ENCODE results near the gene ATG2A. TPM values are rescaled to one million over a fixed set of nuclear protein-coding genes. Genes with fewer than 3 reads are reported as not detected.

Gene ATG2A
- total and polyA plus RNA-seq, 5 experiments from 2014 or later: 3.4 to 41.4 (median 4.2) TPM

DNA sequence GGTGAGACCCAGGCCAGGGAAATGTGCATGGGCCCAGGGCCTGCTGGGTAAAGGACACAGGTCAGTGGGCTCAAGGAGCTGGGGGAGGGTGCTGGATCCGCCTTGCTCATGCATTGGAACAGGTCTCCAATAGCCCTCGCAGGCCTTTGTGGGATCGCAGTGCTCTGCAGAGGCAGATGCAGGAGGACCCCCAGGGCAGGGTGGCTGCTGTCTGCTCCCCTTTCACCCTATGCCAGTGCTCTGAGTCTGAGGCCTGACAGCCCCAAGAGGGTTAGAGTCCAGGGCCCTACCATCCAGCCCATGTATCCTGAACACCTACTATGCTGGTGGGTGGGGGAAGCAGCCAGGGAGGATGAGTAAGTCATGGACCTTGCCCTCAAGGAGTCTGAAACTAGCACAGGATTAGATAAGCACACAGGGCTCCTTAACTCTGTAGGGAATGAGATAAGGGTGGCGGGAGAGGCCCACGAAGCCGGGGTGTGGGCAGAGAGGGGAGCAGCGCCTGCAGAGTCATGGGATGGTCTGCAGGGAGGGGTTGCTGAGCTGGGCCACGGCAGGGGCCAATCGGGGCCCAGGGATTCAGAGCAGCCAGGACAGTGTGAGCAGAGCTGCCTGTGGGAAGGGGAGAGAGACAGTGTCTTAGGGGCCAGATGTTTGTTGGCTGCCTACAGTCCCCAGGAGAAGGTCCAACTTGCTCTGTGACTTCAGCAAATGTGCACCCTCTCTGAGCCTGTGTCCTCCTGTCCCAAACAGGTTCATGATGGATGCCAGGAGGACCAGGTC, 28.1 kb downstream of the ATG2A start:
- no peaks in the 10 kb centered on the region for H3K9me3 Mint-ChIP-seq
- peak overlapping the region in 1 of 10 donors; percentile 37 for H3K27ac Mint-ChIP-seq
- POLR2A ChIA-PET: interaction anchor here (0.5 to 45.7 kb wide), 6 partner anchors 9 to 1574 kb away, joined by 3 to 2449 read pairs (median 8); partner anchors contain the start of genes CDC42BPG and EHD1
- no peaks in the 10 kb centered on the region for H3K36me3 Mint-ChIP-seq
- peaks cover 24 to 33% (median 30%) of the 10 kb centered on the region in 4 donors for H3K4me1 Mint-ChIP-seq
- ATAC-seq: no peak
- peak overlapping the region in 1 of 10 donors; percentile 10 for H3K4me3 Mint-ChIP-seq
- no peaks in the 10 kb centered on the region for H3K27me3 Mint-ChIP-seq
- DNase-seq: no peak

DNA sequence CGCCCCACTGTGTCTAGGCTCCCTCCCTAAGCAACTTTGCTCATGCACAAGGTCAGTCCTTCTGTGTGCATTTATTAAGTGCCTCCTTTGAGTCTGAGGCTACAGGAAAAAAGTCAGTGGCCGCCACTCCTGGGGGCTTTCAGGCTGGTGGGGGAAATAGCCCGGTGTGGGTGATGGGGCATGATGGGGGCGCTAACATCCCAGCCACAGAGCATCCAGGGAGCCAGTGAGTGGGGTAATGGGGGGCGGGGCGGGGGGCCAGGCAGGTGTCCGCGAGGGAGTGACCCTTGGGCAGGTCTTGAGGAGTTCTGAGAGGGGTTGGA, 28.6 kb downstream of the ATG2A start:
- DNase-seq (no peak), ATAC-seq (no peak)
- peaks cover 24 to 34% (median 31%) of the 10 kb centered on the region in 4 donors for H3K4me1 Mint-ChIP-seq
- H3K4me3 Mint-ChIP-seq: peak overlapping the region in 9 of 10 donors; percentile 52 to 84 (median 81)
- no peaks in the 10 kb centered on the region for H3K27me3 Mint-ChIP-seq
- no peaks in the 10 kb centered on the region for H3K36me3 Mint-ChIP-seq
- peak overlapping the region in 8 of 10 donors; percentile 82 to 93 (median 88) for H3K27ac Mint-ChIP-seq
- H3K9me3 Mint-ChIP-seq: no peaks in the 10 kb centered on the region
- POLR2A ChIA-PET: interaction anchor here (0.5 to 45.7 kb wide), 7 partner anchors 11 to 1575 kb away, joined by 3 to 2449 read pairs (median 3); partner anchors contain the start of genes CDC42BPG and EHD1

DNA sequence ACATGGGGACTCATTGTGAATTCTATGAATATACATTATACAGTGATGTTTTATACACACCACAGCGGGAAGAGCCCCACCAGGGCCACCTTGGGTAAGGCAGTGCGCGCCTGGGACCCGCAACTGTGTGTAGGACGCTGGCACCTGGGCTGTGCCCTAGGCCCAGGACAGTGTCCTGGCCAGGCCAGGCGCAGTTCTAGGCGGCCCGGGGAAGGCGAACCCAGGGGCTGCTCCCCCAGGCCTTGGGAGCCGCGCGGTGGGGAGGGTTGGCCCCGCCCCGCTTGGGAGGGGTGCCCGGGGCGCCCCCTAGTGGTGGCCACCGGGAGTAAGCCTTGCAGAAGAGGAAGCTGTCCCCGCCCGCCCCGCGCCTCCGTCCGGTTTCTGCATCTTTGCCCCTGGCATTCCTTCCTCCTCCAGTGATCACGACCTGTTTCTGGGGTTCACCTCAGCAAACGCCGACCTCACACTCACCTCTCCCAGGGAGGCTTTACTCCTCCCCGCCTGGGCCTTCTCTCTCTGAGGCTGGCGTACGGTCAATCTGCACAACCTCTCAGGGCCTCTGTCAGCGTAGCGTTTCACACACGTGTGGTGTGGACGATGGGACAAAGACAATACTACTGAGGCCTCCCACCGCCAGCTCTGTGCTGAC, 29.1 kb downstream of the ATG2A start:
- peaks cover 24 to 38% (median 34%) of the 10 kb centered on the region in 4 donors for H3K4me1 Mint-ChIP-seq
- H3K4me3 Mint-ChIP-seq: peak overlapping the region; percentile 52 to 84 (median 78)
- H3K9me3 Mint-ChIP-seq: no peaks in the 10 kb centered on the region
- H3K27ac Mint-ChIP-seq: peak overlapping the region; percentile 82 to 93 (median 88)
- POLR2A ChIA-PET: interaction anchor here (0.5 to 45.7 kb wide), 9 partner anchors 11 to 1575 kb away, joined by 3 to 2449 read pairs (median 3); partner anchors contain the start of genes CDC42BPG and EHD1
- H3K36me3 Mint-ChIP-seq: no peaks in the 10 kb centered on the region
- ATAC-seq: peak; percentile 92 to 93
- no peaks in the 10 kb centered on the region for H3K27me3 Mint-ChIP-seq
- DNase-seq: peak; percentile 68 to 93 (median 86)

DNA sequence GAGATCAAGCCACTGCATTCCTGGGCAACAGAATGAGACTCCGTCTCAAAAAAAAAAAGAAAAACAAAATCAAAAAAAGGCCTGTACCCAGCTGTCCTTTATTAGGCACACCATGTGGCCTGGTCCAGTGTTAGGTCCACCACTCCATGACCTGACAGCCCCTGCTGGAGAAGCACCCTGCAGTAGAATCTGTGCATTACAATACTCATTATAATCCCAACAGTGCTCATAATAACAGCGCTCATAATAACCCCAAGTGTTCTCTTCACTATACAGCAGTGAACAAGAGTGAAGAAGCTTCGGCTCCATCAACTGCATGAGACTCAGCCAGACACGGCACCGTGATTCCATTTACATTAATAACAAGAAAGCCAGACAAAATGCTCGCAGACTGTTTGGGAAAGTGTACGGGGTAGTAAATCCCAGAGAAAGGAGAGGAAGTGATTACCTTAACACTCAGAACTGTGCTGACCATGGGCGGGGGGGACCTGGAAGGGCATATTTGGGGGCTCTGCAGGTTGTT, 29.7 kb downstream of the ATG2A start:
- Mint-ChIP-seq H3K9me3 (no peaks in the 10 kb centered on the region), H3K27me3 (no peaks in the 10 kb centered on the region), H3K4me3 (peak overlapping the region in 6 of 10 donors; percentile 6 to 62 (median 32)), H3K27ac (peak overlapping the region in 6 of 10 donors; percentile 30 to 86 (median 77)), H3K4me1 (peaks cover 24 to 34% (median 34%) of the 10 kb centered on the region in 4 donors), H3K36me3 (no peaks in the 10 kb centered on the region)
- ATAC-seq: no peak
- no peak for DNase-seq
- POLR2A ChIA-PET: interaction anchor here (0.5 to 45.7 kb wide), 8 partner anchors 10 to 529 kb away, joined by 3 to 2449 read pairs (median 4); partner anchors contain the start of genes CDC42BPG and EHD1

DNA sequence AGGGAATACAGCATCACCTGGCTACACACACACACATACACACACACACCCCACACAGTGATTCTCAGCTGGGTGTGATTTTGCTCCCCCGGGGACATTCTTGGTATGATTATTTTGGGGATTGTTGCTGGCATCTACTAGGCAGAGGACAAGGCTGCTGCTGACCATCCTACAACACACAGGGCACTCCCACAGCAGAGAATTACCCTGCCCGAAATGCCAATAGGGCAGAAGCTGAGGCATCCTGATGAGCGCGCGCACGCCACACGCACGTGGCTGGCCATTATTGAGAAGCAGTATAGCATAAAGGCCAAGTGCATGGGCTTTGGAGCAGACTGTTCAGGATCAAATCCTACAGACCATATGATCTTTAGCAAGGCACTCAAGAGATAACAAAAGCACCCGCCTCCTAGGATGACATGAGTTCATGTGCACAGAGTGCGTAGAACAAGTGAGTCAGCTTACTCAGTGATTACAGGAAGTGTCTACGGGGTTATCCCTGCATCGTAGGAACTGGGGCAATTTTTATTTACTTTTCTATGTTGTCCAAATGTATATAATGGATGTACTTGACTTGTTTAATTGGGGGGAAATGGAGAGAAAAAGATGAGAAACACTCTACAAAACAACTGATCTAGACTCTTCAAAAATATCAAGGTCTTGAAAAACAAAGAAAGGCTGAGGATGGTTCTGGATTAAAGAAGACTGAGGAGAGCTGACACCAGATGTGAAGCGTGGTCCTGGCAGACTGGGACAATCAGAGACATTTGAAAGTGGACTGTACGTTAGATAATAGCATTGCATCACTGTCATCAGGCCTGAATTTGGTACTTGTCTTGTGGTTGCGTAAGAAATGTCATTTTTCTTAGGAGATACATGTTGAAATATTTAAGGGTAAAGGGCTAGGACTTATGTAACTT, 31.4 kb downstream of the ATG2A start:
- Mint-ChIP-seq H3K27ac (peak overlapping the region in 9 of 10 donors; percentile 9 to 86 (median 60)), H3K4me1 (peaks cover 25 to 42% (median 41%) of the 10 kb centered on the region in 4 donors), H3K27me3 (no peaks in the 10 kb centered on the region), H3K36me3 (no peaks in the 10 kb centered on the region), H3K4me3 (peak overlapping the region in 3 of 10 donors; percentile 11 to 46 (median 26)), H3K9me3 (no peaks in the 10 kb centered on the region)
- ATAC-seq (peak; percentile 49 to 69), DNase-seq (peak in 1 of 10 donors; percentile 65)
- POLR2A ChIA-PET: interaction anchor here (1.1 to 45.7 kb wide), 7 partner anchors 9 to 141 kb away, joined by 3 to 2449 read pairs (median 5); partner anchors contain the start of genes CDC42BPG and RASGRP2

DNA sequence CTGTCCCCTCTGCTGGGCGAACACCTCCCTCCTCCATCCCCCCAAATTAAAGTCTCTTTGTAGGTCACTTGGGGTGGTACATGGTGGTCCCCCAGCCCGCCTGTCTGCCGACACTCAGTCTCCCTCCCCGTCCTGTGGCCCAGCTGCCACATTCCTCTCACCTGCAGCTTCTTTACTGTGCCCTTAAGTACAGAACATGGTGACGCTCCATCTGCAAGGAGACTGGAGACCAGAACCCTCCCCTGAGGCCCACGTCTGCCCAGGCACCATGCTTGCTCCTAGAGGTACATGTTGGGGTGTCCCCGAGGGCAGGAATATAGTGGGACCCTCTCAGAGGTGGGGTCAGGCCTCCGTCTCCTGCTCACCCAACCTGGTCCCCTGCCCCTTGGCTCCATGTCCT, 33.0 kb downstream of the ATG2A start:
- H3K27ac Mint-ChIP-seq: peak overlapping the region in 5 of 10 donors; percentile 46 to 83 (median 71)
- DNase-seq (no peak), ATAC-seq (no peak)
- H3K36me3 Mint-ChIP-seq: no peaks in the 10 kb centered on the region
- H3K4me3 Mint-ChIP-seq: peak overlapping the region in 1 of 10 donors; percentile 48
- H3K27me3 Mint-ChIP-seq: no peaks in the 10 kb centered on the region
- POLR2A ChIA-PET: interaction anchor here (1.8 to 45.7 kb wide), 3 partner anchors 9 to 28 kb away, joined by 7 to 2449 read pairs (median 9); partner anchors contain the start of gene CDC42BPG
- H3K4me1 Mint-ChIP-seq: peaks cover 36 to 58% (median 57%) of the 10 kb centered on the region in 4 donors
- no peaks in the 10 kb centered on the region for H3K9me3 Mint-ChIP-seq

DNA sequence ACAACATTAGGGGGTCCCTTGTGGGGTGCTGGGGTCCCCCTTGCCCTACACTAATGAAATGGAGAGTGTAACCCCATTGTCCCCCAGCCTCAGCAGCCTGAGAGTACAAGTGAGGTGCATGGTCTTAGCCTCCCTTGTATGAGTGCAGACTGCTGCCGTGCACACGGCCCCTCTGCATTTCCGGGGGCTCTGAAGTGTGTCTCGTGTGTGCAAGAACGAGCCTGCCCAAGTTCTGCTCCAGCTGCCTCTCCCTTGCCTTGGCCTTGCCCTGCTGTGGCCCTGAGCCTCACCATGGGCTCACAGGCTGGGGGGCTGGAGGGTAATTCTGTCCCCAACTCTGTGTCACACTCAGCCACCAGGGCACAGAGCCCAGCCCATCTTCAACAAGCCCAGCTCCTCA, 33.4 kb downstream of the ATG2A start:
- POLR2A ChIA-PET: interaction anchor here (0.5 to 45.7 kb wide), 4 partner anchors 9 to 377 kb away, joined by 3 to 2449 read pairs (median 8); partner anchors contain the start of gene CDC42BPG
- Mint-ChIP-seq H3K4me3 (no peak overlapping the region), H3K9me3 (no peaks in the 10 kb centered on the region), H3K27me3 (no peaks in the 10 kb centered on the region), H3K27ac (peak overlapping the region in 2 of 10 donors; percentile 46 to 71), H3K4me1 (peaks cover 40 to 60% (median 60%) of the 10 kb centered on the region in 4 donors), H3K36me3 (no peaks in the 10 kb centered on the region)
- no peak for ATAC-seq
- peak in 1 of 10 donors; percentile 34 for DNase-seq

DNA sequence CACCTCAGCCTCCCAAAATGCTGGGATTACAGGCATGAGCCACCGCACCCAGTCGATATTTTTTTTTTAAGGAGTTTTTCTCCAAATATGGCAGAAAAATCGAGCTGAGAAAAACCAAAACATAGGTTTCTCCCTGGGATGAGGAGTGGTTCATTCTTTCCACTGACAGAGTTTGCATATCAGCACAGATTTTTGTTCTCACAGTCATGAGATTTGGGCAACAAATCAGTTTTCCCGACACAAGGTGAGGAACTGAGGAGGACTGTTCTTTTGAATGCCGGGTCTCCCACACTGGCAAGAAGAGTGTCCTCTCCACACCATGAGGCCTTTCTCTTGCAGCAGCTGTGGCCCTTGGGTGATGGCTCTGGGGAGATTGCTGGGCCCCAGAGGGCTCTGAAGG, 34.8 kb downstream of the ATG2A start:
- H3K4me1 Mint-ChIP-seq: peaks cover 36 to 52% (median 51%) of the 10 kb centered on the region in 4 donors
- no peaks in the 10 kb centered on the region for H3K27me3 Mint-ChIP-seq
- POLR2A ChIA-PET: interaction anchor here (0.7 to 45.7 kb wide), 3 partner anchors 9 to 1535 kb away, joined by 3 to 2449 read pairs (median 3); partner anchors contain the start of gene CDC42BPG
- H3K36me3 Mint-ChIP-seq: no peaks in the 10 kb centered on the region
- ATAC-seq (no peak), DNase-seq (no peak)
- H3K9me3 Mint-ChIP-seq: no peaks in the 10 kb centered on the region
- H3K4me3 Mint-ChIP-seq: no peak overlapping the region
- peak overlapping the region in 1 of 10 donors; percentile 8 for H3K27ac Mint-ChIP-seq

DNA sequence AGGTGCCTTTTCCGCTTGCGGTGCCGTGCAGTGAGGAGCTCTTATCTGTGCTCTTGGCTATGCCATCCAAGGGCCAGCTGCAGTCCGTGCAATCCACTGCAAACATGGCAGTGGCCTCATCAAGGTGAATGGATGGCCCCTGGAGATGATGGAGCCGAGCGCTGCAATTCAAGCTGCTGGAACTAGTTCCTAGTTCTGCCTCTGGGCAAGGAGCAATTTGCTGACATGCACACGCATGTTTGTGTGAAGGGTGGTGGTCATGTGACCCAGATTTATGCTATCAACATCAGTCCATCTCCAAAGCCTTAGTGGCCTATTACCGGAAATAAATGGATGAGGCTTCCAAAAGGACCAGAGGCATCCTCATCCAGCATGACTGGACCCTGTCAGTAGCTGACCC, 35.5 kb downstream of the ATG2A start:
- no peaks in the 10 kb centered on the region for H3K9me3 Mint-ChIP-seq
- peak overlapping the region in 6 of 10 donors; percentile 26 to 95 (median 50) for H3K4me3 Mint-ChIP-seq
- H3K27me3 Mint-ChIP-seq: no peaks in the 10 kb centered on the region
- peak overlapping the region in 7 of 10 donors; percentile 13 to 99 (median 94) for H3K27ac Mint-ChIP-seq
- no peak for ATAC-seq
- POLR2A ChIA-PET: interaction anchor here (1.0 to 45.7 kb wide), 3 partner anchors 9 to 44 kb away, joined by 3 to 2449 read pairs (median 5); partner anchors contain the start of gene CDC42BPG
- H3K4me1 Mint-ChIP-seq: peaks cover 42 to 59% (median 56%) of the 10 kb centered on the region in 4 donors
- H3K36me3 Mint-ChIP-seq: peaks cover 0 to 5% (median 2%) of the 10 kb centered on the region in 3 donors
- no peak for DNase-seq

DNA sequence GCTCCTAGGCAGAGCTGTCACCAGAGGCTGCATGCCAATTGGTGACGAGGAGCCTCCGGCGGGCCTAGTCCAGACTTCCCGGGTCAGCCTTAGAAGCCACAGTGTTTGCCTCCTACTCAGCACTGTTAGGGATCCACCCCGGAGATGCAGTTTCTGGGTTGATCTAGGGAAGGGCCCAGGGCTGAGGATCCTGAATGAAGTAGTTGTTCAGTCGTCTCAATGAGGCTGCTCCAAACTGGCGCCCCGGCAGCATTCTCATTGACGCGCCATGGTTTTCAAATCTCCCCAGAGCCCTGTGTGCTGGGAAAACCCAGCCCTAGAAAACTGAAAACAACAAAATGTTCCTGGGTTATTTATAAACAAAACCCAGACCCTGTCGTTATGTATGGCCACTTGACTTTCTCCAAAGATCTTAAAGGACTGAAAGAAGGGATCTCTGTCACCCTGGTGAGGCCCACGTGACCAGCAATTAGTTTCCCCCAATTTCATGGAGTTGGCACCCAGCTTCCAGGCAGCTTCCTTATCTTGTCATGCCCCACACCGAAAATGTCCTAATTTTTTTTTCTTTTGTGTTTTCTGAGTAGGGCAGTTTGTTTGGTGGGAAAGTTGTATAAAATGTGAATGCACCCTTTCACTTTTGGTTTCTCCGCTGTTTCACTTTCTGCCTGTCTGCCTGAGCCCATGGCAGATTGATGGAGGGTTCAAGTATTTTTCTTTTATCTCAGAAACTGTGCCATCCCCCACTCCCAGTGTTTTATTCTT, 36.6 kb downstream of the ATG2A start:
- POLR2A ChIA-PET: interaction anchor here (0.7 to 45.7 kb wide), 8 partner anchors 8 to 136 kb away, joined by 3 to 2449 read pairs (median 5); partner anchors contain the start of genes CDC42BPG, RASGRP2 and SF1
- DNase-seq (no peak), ATAC-seq (no peak)
- Mint-ChIP-seq H3K27ac (peak overlapping the region; percentile 87 to 99 (median 96)), H3K9me3 (no peaks in the 10 kb centered on the region), H3K36me3 (peaks cover 0 to 10% (median 6%) of the 10 kb centered on the region in 3 donors), H3K4me1 (peaks cover 42 to 62% (median 58%) of the 10 kb centered on the region in 4 donors), H3K4me3 (peak overlapping the region; percentile 88 to 99 (median 94)), H3K27me3 (no peaks in the 10 kb centered on the region)
